Liver (tissue), 3 donors: ENCODE data around the gene RAB31.

Experiments
- ATF3 ChIP-seq: IDR thresholded peaks from 2 replicates; pipeline ENCODE4 v1.6.1; 2016; ENCODE audit warnings: antibody characterized with exemption
- CTCF ChIP-seq: fragments of 150-350 bp; IDR thresholded peaks from 2 replicates; pipeline ENCODE4 v1.5.1; 2017; ENCODE audit warnings: improper control_type of control experiment, low read depth, low read length; ENCODE audit not compliant: missing input control
- EGR1 ChIP-seq, 2 donors: IDR thresholded peaks; 2 replicates each; pipeline ENCODE4 v1.6.1; 2016 to 2018; ENCODE audit warnings: antibody characterized with exemption in 2 of 2, low read depth in 2 of 2
- FOXA1 ChIP-seq: IDR thresholded peaks from 2 replicates; pipeline ENCODE4 v1.6.1; 2016; ENCODE audit warnings: antibody characterized with exemption
- GABPA ChIP-seq, 2 donors: IDR thresholded peaks in 1 of 2; conservative IDR thresholded peaks in 1 of 2; 2 replicates each; pipeline ENCODE4 v1.6.1; 2016; ENCODE audit warnings: antibody characterized with exemption in 2 of 2, mild to moderate bottlenecking in 1 of 2, moderate library complexity in 1 of 2
- HNF4G ChIP-seq: IDR thresholded peaks from 2 replicates; pipeline ENCODE4 v1.6.1; 2016; ENCODE audit warnings: antibody characterized with exemption
- JUND ChIP-seq, 2 donors: IDR thresholded peaks; 2 replicates each; pipeline ENCODE4 v1.6.1; 2016; ENCODE audit warnings: antibody characterized with exemption in 2 of 2
- MAX ChIP-seq: IDR thresholded peaks from 2 replicates; pipeline ENCODE4 v1.6.1; 2016; ENCODE audit warnings: antibody characterized with exemption
- REST ChIP-seq: IDR thresholded peaks from 2 replicates; pipeline ENCODE4 v1.6.1; 2016; ENCODE audit warnings: antibody characterized with exemption, mild to moderate bottlenecking
- RXRA ChIP-seq, 2 donors: IDR thresholded peaks; 2 replicates each; pipeline ENCODE4 v1.6.1; 2017 to 2018; ENCODE audit warnings: antibody characterized with exemption in 2 of 2, mild to moderate bottlenecking in 1 of 2
- SP1 ChIP-seq: IDR thresholded peaks from 2 replicates; pipeline ENCODE4 v1.6.1; 2018; ENCODE audit warnings: antibody characterized with exemption, mild to moderate bottlenecking
- TAF1 ChIP-seq: conservative IDR thresholded peaks from 2 replicates; pipeline ENCODE4 v1.6.1; 2016; ENCODE audit warnings: antibody characterized with exemption, mild to moderate bottlenecking
- YY1 ChIP-seq: IDR thresholded peaks from 2 replicates; pipeline ENCODE4 v1.6.1; 2016; ENCODE audit warnings: antibody characterized with exemption, mild to moderate bottlenecking
- ZBTB33 ChIP-seq: IDR thresholded peaks from 2 replicates; pipeline ENCODE4 v1.6.1; 2016; ENCODE audit warnings: antibody characterized with exemption
- donor health status: healthy.
- donor health status: healthy.

GRCh38 chr18:9766740-9767139 lies 58.6 kb downstream of the RAB31 start:
- TF ChIP-seq EGR1 (IDR thresholded peaks at IDR 0.05; ENCODE audit: low read depth in 2 of 2) (no peak), CTCF (no peak), MAX (no peak), ZBTB33 (no peak), GABPA (IDR thresholded peaks at IDR 0.05 in 1 of 2, conservative IDR thresholded peaks at IDR 0.05 in 1 of 2) (no peak), ATF3 (no peak), JUND (IDR thresholded peaks at IDR 0.05) (no peak), SP1 (no peak), FOXA1 (no peak), YY1 (no peak), TAF1 (no peak), RXRA (IDR thresholded peaks at IDR 0.05) (no peak), REST (no peak), HNF4G (no peak)
